HEK293 (cell line): ENCODE results near the gene SZRD1.

Experiments used
- CTCF ChIA-PET: fragments of 350-600 bp; formaldehyde crosslinking; extraction: SDS; loops from one replicate; lab custom pipeline; 2021; ENCODE audit warnings: antibody characterized with exemption; lab: Yijun Ruan, JAX
- POLR2A ChIA-PET: fragments of 300-600 bp; formaldehyde crosslinking; extraction: SDS; loops from one replicate; lab custom pipeline; 2020; ENCODE audit warnings: antibody characterized with exemption, inconsistent platforms; lab: Yijun Ruan, JAX
- H3K27ac ChIP-seq: fragments of 200-500 bp; sonication (Bioruptor generic); 2 replicates; pipeline ENCODE4 v1.5.1; 2014; ENCODE audit warnings: low read depth, low read length, control low read depth, inconsistent platforms; ENCODE audit errors: extremely low read depth
- H3K36me3 ChIP-seq, 2 experiments: fragments of 200-500 bp in 1 of 2; sonication (Bioruptor generic) in 1 of 2; 1 replicate in 1 of 2; 2 replicates in 1 of 2; pipeline ENCODE4 v1.5.1; 2014 to 2017; ENCODE audit warnings: inconsistent platforms in 2 of 2, low read length in 2 of 2; ENCODE audit not compliant: control insufficient read depth in 2 of 2, insufficient read depth in 1 of 2
- H3K4me1 ChIP-seq: fragments of 200-500 bp; sonication (Bioruptor generic); 2 replicates; pipeline ENCODE4 v1.5.1; 2014; ENCODE audit warnings: mild to moderate bottlenecking, low read length, inconsistent platforms; ENCODE audit not compliant: control insufficient read depth, insufficient read depth
- H3K4me3 ChIP-seq: 2 replicates; pipeline ENCODE4 v1.5.1; 2011; ENCODE audit warnings: low read depth, mild to moderate bottlenecking, control low read depth, low read length, moderate library complexity
- H3K9me3 ChIP-seq: fragments of 200-500 bp; sonication (Bioruptor generic); 2 replicates; pipeline ENCODE4 v1.5.1; 2014; ENCODE audit warnings: low read depth, low read length, inconsistent platforms; ENCODE audit not compliant: control insufficient read depth, insufficient read depth
- KLF9 ChIP-seq: fragments of 450-650 bp; formaldehyde crosslinking; IDR thresholded peaks from 2 replicates; pipeline ENCODE4 v1.5.1; 2016; ENCODE audit warnings: missing biosample characterization, missing genetic modification characterization, low read depth
- OVOL3 ChIP-seq: fragments of 450-650 bp; formaldehyde crosslinking; IDR thresholded peaks from 2 replicates; pipeline ENCODE4 v1.5.1; 2016; ENCODE audit warnings: missing biosample characterization, missing genetic modification characterization
- PRDM1 ChIP-seq: fragments of 450-650 bp; formaldehyde crosslinking; IDR thresholded peaks from 2 replicates; pipeline ENCODE4; 2016; ENCODE audit warnings: missing biosample characterization, missing genetic modification characterization
- SCRT2 ChIP-seq: fragments of 450-650 bp; formaldehyde crosslinking; IDR thresholded peaks from 2 replicates; pipeline ENCODE4 v1.5.1; 2016; ENCODE audit warnings: missing biosample characterization, missing genetic modification characterization
- TRIM28 ChIP-seq: IDR thresholded peaks from 2 replicates; pipeline ENCODE4 v1.6.1; 2011; ENCODE audit warnings: low read length, control low read depth, borderline replicate concordance
- ZNF133 ChIP-seq: fragments of 450-650 bp; formaldehyde crosslinking; IDR thresholded peaks from 2 replicates; pipeline ENCODE4 v1.5.1; 2016; ENCODE audit warnings: missing biosample characterization, missing genetic modification characterization
- ZNF266 ChIP-seq: fragments of 450-650 bp; formaldehyde crosslinking; IDR thresholded peaks from 2 replicates; pipeline ENCODE4 v1.5.1; 2016; ENCODE audit warnings: missing biosample characterization, missing genetic modification characterization, low read depth
- ZNF366 ChIP-seq: fragments of 450-650 bp; formaldehyde crosslinking; conservative IDR thresholded peaks from 2 replicates; pipeline ENCODE4 v1.5.1; 2016; ENCODE audit warnings: missing biosample characterization, missing genetic modification characterization
- ZNF629 ChIP-seq: fragments of 450-650 bp; formaldehyde crosslinking; IDR thresholded peaks from 2 replicates; pipeline ENCODE4 v1.5.1; 2017; ENCODE audit warnings: missing biosample characterization, missing genetic modification characterization
- TF ChIP-seq, protein P1 (sequence below): fragments of 450-650 bp; formaldehyde crosslinking; IDR thresholded peaks from 2 replicates; pipeline ENCODE4 v1.5.0; 2017; ENCODE audit warnings: missing biosample characterization, missing genetic modification characterization, borderline replicate concordance
- TF ChIP-seq, protein P2 (sequence below): fragments of 450-650 bp; formaldehyde crosslinking; IDR thresholded peaks from 2 replicates; pipeline ENCODE4 v1.5.1; 2016; ENCODE audit warnings: missing biosample characterization, missing genetic modification characterization

Gene SZRD1

DNA sequence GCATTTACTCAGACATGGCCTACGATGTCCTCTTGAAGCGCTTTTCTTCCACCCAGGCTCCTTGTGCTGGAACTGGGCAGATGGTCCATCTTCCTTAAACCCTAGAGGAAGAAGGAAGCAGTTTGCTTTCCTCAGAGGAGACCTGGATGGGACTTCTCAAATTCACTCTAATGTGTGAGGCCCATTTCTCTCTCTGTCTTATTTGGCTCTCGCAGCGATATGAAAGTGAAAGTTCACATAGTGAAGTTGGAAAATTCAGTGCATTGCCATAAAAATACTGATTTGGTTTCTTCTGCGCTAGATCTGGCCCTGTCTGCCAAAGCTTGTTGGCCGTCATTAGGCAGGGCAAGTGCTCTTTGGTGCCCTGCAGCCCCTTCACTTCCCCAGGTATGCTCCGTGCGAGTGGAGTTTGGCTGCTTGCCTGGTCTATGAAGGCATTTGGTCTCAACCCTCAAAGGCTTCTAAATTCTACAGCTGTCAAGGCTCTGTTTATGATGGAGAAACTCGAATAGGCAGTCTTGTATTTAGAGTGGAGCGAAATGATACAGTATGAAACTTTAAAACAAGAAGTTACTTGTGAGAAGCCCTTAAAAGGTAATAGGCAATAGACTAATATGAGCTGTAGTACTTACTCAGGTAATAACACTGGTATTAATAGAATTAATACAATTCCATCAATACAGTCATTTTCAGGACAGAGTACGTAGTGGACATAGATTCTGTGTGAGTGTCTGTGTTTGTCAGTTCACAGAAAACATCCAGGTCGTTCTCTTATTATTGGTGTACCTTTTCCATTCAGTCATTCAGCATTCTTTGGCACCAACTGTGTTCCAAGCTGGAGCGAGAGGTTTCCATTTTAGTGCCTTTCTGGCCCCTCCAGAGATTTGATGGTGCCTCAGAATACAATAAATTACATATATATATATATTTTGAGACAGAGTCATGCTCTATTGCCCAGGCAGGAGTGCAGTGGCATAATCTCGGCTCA lies 20.5 kb downstream of the SZRD1 start:
- ChIA-PET CTCF (interaction anchor here (0.7 kb wide), 1 partner anchor 53 kb away, joined by 3 read pairs; the partner anchor contains the start of gene NECAP2), POLR2A (interaction anchor here (1.5 kb wide), 1 partner anchor 12 kb away, joined by 3 read pairs; no protein-coding TSS in a partner anchor)
- Histone ChIP-seq H3K4me3 (no peak overlapping the region), H3K4me1 (peaks cover 2% of the 10 kb centered on the region; the same call in 1 of the 2 replicates), H3K9me3 (no peaks in the 10 kb centered on the region), H3K27ac (no peak overlapping the region), H3K36me3 (peaks cover 0 to 16% of the 10 kb centered on the region in 2 experiments; a peak in 2 of 3 replicates)
- TF ChIP-seq KLF9 (tag by site-specific recombination) (no peak), ZNF133 (tag by site-specific recombination) (no peak), PRDM1 (tag by site-specific recombination) (peak; percentile 68)
- TF ChIP-seq, protein P1, sequence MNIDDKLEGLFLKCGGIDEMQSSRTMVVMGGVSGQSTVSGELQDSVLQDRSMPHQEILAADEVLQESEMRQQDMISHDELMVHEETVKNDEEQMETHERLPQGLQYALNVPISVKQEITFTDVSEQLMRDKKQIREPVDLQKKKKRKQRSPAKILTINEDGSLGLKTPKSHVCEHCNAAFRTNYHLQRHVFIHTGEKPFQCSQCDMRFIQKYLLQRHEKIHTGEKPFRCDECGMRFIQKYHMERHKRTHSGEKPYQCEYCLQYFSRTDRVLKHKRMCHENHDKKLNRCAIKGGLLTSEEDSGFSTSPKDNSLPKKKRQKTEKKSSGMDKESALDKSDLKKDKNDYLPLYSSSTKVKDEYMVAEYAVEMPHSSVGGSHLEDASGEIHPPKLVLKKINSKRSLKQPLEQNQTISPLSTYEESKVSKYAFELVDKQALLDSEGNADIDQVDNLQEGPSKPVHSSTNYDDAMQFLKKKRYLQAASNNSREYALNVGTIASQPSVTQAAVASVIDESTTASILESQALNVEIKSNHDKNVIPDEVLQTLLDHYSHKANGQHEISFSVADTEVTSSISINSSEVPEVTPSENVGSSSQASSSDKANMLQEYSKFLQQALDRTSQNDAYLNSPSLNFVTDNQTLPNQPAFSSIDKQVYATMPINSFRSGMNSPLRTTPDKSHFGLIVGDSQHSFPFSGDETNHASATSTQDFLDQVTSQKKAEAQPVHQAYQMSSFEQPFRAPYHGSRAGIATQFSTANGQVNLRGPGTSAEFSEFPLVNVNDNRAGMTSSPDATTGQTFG, result no peak
- TF ChIP-seq, protein P2, sequence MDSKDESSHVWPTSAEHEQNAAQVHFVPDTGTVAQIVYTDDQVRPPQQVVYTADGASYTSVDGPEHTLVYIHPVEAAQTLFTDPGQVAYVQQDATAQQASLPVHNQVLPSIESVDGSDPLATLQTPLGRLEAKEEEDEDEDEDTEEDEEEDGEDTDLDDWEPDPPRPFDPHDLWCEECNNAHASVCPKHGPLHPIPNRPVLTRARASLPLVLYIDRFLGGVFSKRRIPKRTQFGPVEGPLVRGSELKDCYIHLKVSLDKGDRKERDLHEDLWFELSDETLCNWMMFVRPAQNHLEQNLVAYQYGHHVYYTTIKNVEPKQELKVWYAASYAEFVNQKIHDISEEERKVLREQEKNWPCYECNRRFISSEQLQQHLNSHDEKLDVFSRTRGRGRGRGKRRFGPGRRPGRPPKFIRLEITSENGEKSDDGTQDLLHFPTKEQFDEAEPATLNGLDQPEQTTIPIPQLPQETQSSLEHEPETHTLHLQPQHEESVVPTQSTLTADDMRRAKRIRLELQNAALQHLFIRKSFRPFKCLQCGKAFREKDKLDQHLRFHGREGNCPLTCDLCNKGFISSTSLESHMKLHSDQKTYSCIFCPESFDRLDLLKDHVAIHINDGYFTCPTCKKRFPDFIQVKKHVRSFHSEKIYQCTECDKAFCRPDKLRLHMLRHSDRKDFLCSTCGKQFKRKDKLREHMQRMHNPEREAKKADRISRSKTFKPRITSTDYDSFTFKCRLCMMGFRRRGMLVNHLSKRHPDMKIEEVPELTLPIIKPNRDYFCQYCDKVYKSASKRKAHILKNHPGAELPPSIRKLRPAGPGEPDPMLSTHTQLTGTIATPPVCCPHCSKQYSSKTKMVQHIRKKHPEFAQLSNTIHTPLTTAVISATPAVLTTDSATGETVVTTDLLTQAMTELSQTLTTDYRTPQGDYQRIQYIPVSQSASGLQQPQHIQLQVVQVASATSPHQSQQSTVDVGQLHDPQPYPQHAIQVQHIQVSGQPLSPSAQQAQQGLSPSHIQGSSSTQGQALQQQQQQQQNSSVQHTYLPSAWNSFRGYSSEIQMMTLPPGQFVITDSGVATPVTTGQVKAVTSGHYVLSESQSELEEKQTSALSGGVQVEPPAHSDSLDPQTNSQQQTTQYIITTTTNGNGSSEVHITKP (tag by site-specific recombination), result peak; percentile 59

DNA sequence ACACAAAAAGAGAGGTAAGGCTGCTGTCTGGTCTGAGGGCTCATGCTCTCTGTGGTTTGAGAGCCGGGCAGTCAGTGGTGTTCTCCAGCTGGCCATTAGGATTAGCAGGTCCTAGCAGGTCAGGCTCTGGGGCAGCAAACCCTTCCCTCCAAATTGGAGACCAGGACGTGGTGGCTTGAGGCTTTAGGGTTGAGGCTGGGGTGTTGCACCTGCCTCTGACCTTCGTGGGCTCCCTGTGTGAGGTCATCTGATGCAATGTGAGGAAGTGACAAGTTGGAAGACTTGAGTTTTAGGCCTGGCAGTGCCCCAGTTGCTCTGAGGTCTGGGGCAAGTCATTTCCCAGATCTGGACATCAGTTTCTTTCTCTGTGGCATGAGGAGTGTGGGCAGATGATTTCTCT lies 24.4 kb downstream of the SZRD1 start:
- ChIA-PET POLR2A (no interaction called here), CTCF (no interaction called here)
- TF ChIP-seq TRIM28 (no peak), ZNF629 (tag by site-specific recombination) (0 out of 2 replicates have a peak, but pooled peaks have one; percentile 18), OVOL3 (tag by site-specific recombination) (no peak), ZNF266 (tag by site-specific recombination) (no peak)
- H3K4me3 ChIP-seq, result no peak overlapping the region
- H3K4me1 ChIP-seq, result peaks cover 2% of the 10 kb centered on the region; the same call in 1 of the 2 replicates
- peaks cover 0 to 44% of the 10 kb centered on the region in 2 experiments; a peak in 2 of 3 replicates for H3K36me3 ChIP-seq
- H3K27ac ChIP-seq, result no peak overlapping the region
- no peaks in the 10 kb centered on the region for H3K9me3 ChIP-seq

DNA sequence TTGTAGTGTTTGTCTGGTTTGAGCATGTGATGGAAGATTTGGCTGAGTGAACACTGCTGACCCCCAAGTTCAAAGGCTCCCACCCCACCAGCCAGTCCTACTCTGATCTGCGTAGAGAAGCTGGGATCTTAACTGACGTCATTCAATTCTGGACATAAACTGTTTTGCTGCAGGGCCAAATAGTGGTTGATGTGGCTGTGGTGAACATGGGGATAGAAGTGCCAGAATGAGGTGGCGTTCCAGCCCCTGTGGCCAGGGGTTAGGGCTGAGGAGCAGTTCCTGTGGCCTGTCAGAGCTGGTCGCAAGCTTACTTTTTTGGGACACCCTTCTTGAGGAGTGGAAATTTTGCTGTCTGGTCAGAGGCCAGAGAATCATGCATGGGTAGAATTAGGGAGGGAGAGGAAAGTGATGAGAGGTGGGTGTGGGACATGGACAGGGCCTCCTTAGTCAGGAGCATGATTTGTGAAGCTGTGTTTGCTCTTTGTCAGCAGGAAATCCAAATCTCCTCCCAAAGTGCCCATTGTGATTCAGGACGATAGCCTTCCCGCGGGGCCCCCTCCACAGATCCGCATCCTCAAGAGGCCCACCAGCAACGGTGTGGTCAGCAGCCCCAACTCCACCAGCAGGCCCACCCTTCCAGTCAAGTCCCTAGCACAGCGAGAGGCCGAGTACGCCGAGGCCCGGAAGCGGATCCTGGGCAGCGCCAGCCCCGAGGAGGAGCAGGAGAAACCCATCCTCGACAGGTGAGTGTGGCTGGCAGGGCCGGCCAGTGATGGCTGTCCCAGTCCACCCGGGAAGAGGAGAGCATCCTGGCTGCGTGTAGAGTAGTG lies 25.9 kb downstream of the SZRD1 start:
- ChIA-PET POLR2A (no interaction called here), CTCF (interaction anchor here (1.1 kb wide), 1 partner anchor 29 kb away, joined by 6 read pairs; no protein-coding TSS in a partner anchor)
- Histone ChIP-seq H3K27ac (no peak overlapping the region), H3K36me3 (peaks cover 0 to 58% of the 10 kb centered on the region in 2 experiments; a peak in 2 of 3 replicates), H3K4me3 (no peak overlapping the region), H3K4me1 (no peaks in the 10 kb centered on the region; the same call in 1 of the 2 replicates), H3K9me3 (no peaks in the 10 kb centered on the region)
- TF ChIP-seq ZNF366, result no peak
- peak; percentile 59 for TF ChIP-seq SCRT2 (tag by site-specific recombination)
